H1 (cell line): ENCODE data around the gene INO80. TPM values are rescaled to one million over a fixed set of nuclear protein-coding genes. Genes with fewer than 3 reads are reported as not detected.

Experiments used
- CTCF ChIA-PET: fragments of 300-600 bp; sonication (Branson Sonifier 250); formaldehyde crosslinking; loops from one replicate; lab custom pipeline; 2021; ENCODE audit not compliant: partially characterized antibody; lab: Charles Lee
- POLR2A ChIA-PET: fragments of 300-600 bp; sonication (Branson Sonifier 250); formaldehyde crosslinking; loops from one replicate; lab custom pipeline; 2021; ENCODE audit warnings: inconsistent platforms; ENCODE audit not compliant: partially characterized antibody; lab: Charles Lee
- DNase-seq, 2 experiments: peaks; one replicate each; pipeline versions ENCODE4 v3.0.0 to v3.0.0-alpha.2; 2010 to 2022; ENCODE audit warnings: low spot score in 2 of 2, low read depth in 1 of 2, mixed read lengths in 1 of 2
- FAIRE-seq: peaks from 2 replicates; lab custom pipeline; 2011; peaks lifted over from hg19 to GRCh38; lab: Jason Lieb, UNC
- H2AFZ ChIP-seq: 2 replicates; pipeline ENCODE4 v1.8.1; 2012; ENCODE audit warnings: low read length, inconsistent platforms
- H2AK5ac ChIP-seq: 2 replicates; pipeline ENCODE4 v1.6.1; 2013; ENCODE audit warnings: low read depth, low read length
- H2BK120ac ChIP-seq: replicated peaks from 2 replicates; pipeline ENCODE3; 2013; ENCODE audit warnings: low read depth, low read length, inconsistent platforms
- H2BK12ac ChIP-seq: 2 replicates; pipeline ENCODE4 v1.6.1; 2013; ENCODE audit warnings: low read depth, low read length
- H2BK15ac ChIP-seq: 2 replicates; pipeline ENCODE4 v1.6.1; 2013; ENCODE audit warnings: low read length
- H2BK20ac ChIP-seq: 2 replicates; pipeline ENCODE4 v1.6.1; 2013; ENCODE audit warnings: low read length
- H2BK5ac ChIP-seq: 2 replicates; pipeline ENCODE4 v1.6.1; 2013; ENCODE audit warnings: low read depth, low read length
- H3K14ac ChIP-seq: 2 replicates; pipeline ENCODE4 v1.6.1; 2013; ENCODE audit warnings: inconsistent platforms; ENCODE audit not compliant: insufficient read length
- H3K18ac ChIP-seq: 2 replicates; pipeline ENCODE4 v1.6.1; 2013; ENCODE audit warnings: low read length; ENCODE audit errors: extremely low read depth
- H3K23ac ChIP-seq: 2 replicates; pipeline ENCODE4 v1.6.1; 2013; ENCODE audit warnings: inconsistent platforms; ENCODE audit not compliant: insufficient read length
- H3K23me2 ChIP-seq: 2 replicates; pipeline ENCODE4 v1.6.1; 2013; ENCODE audit warnings: low read depth, low read length
- H3K27ac ChIP-seq: 2 replicates; pipeline ENCODE4 v1.6.1; 2011; ENCODE audit warnings: low read depth, low read length, inconsistent platforms
- H3K27me3 ChIP-seq, 4 experiments: replicated peaks in 1 of 4; 1 replicate in 1 of 4; 2 replicates in 3 of 4; pipeline versions ENCODE4 v1.6.1 to v1.8.1; 2011 to 2013; ENCODE audit warnings: low read length in 3 of 4, mild to moderate bottlenecking in 3 of 4, inconsistent platforms in 2 of 4, mixed read lengths in 2 of 4, moderate library complexity in 1 of 4; ENCODE audit not compliant: control insufficient read depth in 3 of 4, insufficient read depth in 3 of 4; ENCODE audit errors: extremely low read depth in 1 of 4
- H3K36me3 ChIP-seq, 4 experiments: 2 replicates each; pipeline versions ENCODE4 v1.6.1 to v1.8.1; 2011 to 2013; ENCODE audit warnings: mild to moderate bottlenecking in 4 of 4, low read length in 3 of 4, moderate library complexity in 2 of 4, control low read depth in 1 of 4, inconsistent platforms in 1 of 4; ENCODE audit not compliant: insufficient read depth in 4 of 4, control insufficient read depth in 2 of 4
- H3K4ac ChIP-seq: replicated peaks from 2 replicates; pipeline ENCODE3; 2013; ENCODE audit warnings: low read length, low read depth, mixed read lengths, inconsistent platforms; ENCODE audit not compliant: insufficient read length
- H3K4me1 ChIP-seq, 4 experiments: replicated peaks in 1 of 4; 1 replicate in 1 of 4; 2 replicates in 3 of 4; pipeline versions ENCODE4 v1.6.1 to v1.8.1; 2011 to 2013; ENCODE audit warnings: low read length in 3 of 4, inconsistent platforms in 2 of 4, mixed read lengths in 1 of 4; ENCODE audit not compliant: insufficient read depth in 4 of 4, control insufficient read depth in 3 of 4
- H3K4me2 ChIP-seq, 2 experiments: 2 replicates each; pipeline versions ENCODE4 v1.6.1 to v1.8.1; 2011 to 2013; ENCODE audit warnings: low read depth in 2 of 2, low read length in 2 of 2, control low read depth in 1 of 2, inconsistent platforms in 1 of 2, mild to moderate bottlenecking in 1 of 2; ENCODE audit not compliant: insufficient read depth in 1 of 2
- H3K4me3 ChIP-seq, 4 experiments: fragments of 200-600, 300-600 bp in 1 of 4; sonication (generic), shearing (Covaris generic), sonication (Bioruptor Twin) in 1 of 4; 2 replicates each; pipeline versions ENCODE4 v1.5.1 to v1.8.1; 2011 to 2016; ENCODE audit warnings: low read length in 4 of 4, low read depth in 3 of 4, control low read depth in 2 of 4, inconsistent platforms in 2 of 4, mild to moderate bottlenecking in 2 of 4, mixed read lengths in 1 of 4, moderate library complexity in 1 of 4; ENCODE audit not compliant: insufficient read depth in 2 of 4; ENCODE audit errors: extremely low read depth in 1 of 4
- H3K56ac ChIP-seq: replicated peaks from 2 replicates; pipeline ENCODE3; 2013; ENCODE audit warnings: low read depth, mild to moderate bottlenecking, mixed read lengths, low read length, inconsistent platforms; ENCODE audit not compliant: insufficient read length
- H3K79me1 ChIP-seq: 2 replicates; pipeline ENCODE4 v1.6.1; 2013; ENCODE audit warnings: low read depth, low read length, control low read depth
- H3K79me2 ChIP-seq, 2 experiments: 2 replicates each; pipeline versions ENCODE4 v1.6.1 to v1.8.1; 2012 to 2013; ENCODE audit warnings: low read length in 2 of 2, mild to moderate bottlenecking in 2 of 2, inconsistent platforms in 1 of 2; ENCODE audit not compliant: insufficient read depth in 2 of 2, control insufficient read depth in 1 of 2
- H3K9ac ChIP-seq, 4 experiments: replicated peaks in 1 of 4; 1 replicate in 1 of 4; 2 replicates in 3 of 4; pipeline versions ENCODE4 v1.6.1 to v1.8.1; 2011 to 2013; ENCODE audit warnings: low read depth in 3 of 4, low read length in 3 of 4, control low read depth in 2 of 4, mild to moderate bottlenecking in 2 of 4, moderate library complexity in 2 of 4, inconsistent platforms in 1 of 4; ENCODE audit errors: extremely low read depth in 1 of 4
- H3K9me3 ChIP-seq, 2 experiments: 2 replicates each; pipeline versions ENCODE4 v1.6.1 to v1.8.1; 2012 to 2013; ENCODE audit warnings: mild to moderate bottlenecking in 2 of 2, moderate library complexity in 2 of 2, control low read depth in 1 of 2, inconsistent platforms in 1 of 2, low read depth in 1 of 2, low read length in 1 of 2, mixed read lengths in 1 of 2; ENCODE audit not compliant: insufficient read depth in 2 of 2
- H4K20me1 ChIP-seq, 2 experiments: replicated peaks in 1 of 2; 2 replicates each; pipeline versions ENCODE3 to v1.8.1; 2011 to 2013; ENCODE audit warnings: inconsistent platforms in 2 of 2, low read length in 2 of 2, mild to moderate bottlenecking in 1 of 2; ENCODE audit not compliant: insufficient read depth in 2 of 2, control insufficient read depth in 1 of 2
- H4K5ac ChIP-seq: 2 replicates; pipeline ENCODE4 v1.6.1; 2013; ENCODE audit warnings: low read length, low read depth, mixed read lengths, inconsistent platforms; ENCODE audit not compliant: insufficient read length
- H4K8ac ChIP-seq: 2 replicates; pipeline ENCODE4 v1.8.0; 2013; ENCODE audit warnings: mild to moderate bottlenecking, moderate library complexity, low read length, inconsistent platforms; ENCODE audit not compliant: insufficient read depth; ENCODE audit errors: extremely low read depth
- H4K91ac ChIP-seq: replicated peaks from 2 replicates; pipeline ENCODE3; 2013; ENCODE audit warnings: low read length, mixed read lengths, inconsistent platforms; ENCODE audit not compliant: insufficient read length
- EZH2 ChIP-seq: fragments of 200-600 bp; sonication (generic); IDR thresholded peaks from 2 replicates; pipeline ENCODE4 v1.7.1; 2012; ENCODE audit warnings: low read depth, mild to moderate bottlenecking, moderate library complexity, low read length, inconsistent platforms; ENCODE audit not compliant: severe bottlenecking
- KDM1A ChIP-seq: fragments of 200-600, 300-600 bp; sonication (generic); IDR thresholded peaks from 2 replicates; pipeline ENCODE4 v1.7.1; 2016; ENCODE audit warnings: mild to moderate bottlenecking, low read length, borderline replicate concordance
- RBBP5 ChIP-seq: IDR thresholded peaks from 2 replicates; pipeline ENCODE4 v1.7.1; 2012; ENCODE audit warnings: low read depth, mild to moderate bottlenecking, inconsistent platforms, low read length, moderate library complexity, borderline replicate concordance
- SUZ12 ChIP-seq: fragments of 200-600 bp; sonication (generic); IDR thresholded peaks from 2 replicates; pipeline ENCODE4 v1.6.1; 2012; ENCODE audit warnings: mild to moderate bottlenecking, inconsistent platforms, low read length, moderate library complexity, mixed read lengths
- TBP ChIP-seq: IDR thresholded peaks from 2 replicates; pipeline ENCODE4 v1.6.1; 2011; ENCODE audit warnings: low read depth, low read length, improper control_type of control experiment
- WGBS, 2 experiments: shearing (Covaris generic) in 1 of 2; methylation state at CpG; one replicate each; pipeline versions ENCODE4 v1.1.6 to v1.1.7; 2013 to 2015; ENCODE audit warnings: low lambda C conversion rate in 2 of 2, mixed read lengths in 2 of 2, inconsistent platforms in 1 of 2, low coverage in 1 of 2, missing lambda C conversion rate in 1 of 2; ENCODE audit not compliant: insufficient replicate concordance in 2 of 2, insufficient coverage in 1 of 2, insufficient read length in 1 of 2; ENCODE audit errors: extremely low coverage in 1 of 2, missing lambda C conversion rate in 1 of 2; 5-methylcytosine and 5-hydroxymethylcytosine counted together
- polyA plus RNA-seq, 7 experiments: library from polyadenylated mRNA; depleted of rRNA in 3 of 7; stranded (reverse) in 5 of 7; unstranded in 2 of 7; fragments of >200 nt in 5 of 7; fragments of 200-250 nt in 2 of 7; gene quantifications; 1 replicate in 5 of 7; 2 replicates in 1 of 7; 4 replicates in 1 of 7; pipeline versions ENCODE4 v1.2.1 to v1.2.3, GENCODE V29; 2011 to 2013; ENCODE audit warnings: missing spikeins in 2 of 7, mixed read lengths in 2 of 7
- total RNA-seq: library from RNA; stranded (reverse); fragmentation: NEBNext Ultra II Directional; extraction: Animal tissue kit (Norgen Biotek cat#: 25700); gene quantifications from 2 replicates; pipeline ENCODE4 v1.2.1, GENCODE V29; 2021

The INO80 gene
- total and polyA plus RNA-seq, 2 of the 8 experiments (the other 6 are each of a cell fraction or from before 2014, with no cell fraction given) = 4.3 to 24.5 TPM

DNA sequence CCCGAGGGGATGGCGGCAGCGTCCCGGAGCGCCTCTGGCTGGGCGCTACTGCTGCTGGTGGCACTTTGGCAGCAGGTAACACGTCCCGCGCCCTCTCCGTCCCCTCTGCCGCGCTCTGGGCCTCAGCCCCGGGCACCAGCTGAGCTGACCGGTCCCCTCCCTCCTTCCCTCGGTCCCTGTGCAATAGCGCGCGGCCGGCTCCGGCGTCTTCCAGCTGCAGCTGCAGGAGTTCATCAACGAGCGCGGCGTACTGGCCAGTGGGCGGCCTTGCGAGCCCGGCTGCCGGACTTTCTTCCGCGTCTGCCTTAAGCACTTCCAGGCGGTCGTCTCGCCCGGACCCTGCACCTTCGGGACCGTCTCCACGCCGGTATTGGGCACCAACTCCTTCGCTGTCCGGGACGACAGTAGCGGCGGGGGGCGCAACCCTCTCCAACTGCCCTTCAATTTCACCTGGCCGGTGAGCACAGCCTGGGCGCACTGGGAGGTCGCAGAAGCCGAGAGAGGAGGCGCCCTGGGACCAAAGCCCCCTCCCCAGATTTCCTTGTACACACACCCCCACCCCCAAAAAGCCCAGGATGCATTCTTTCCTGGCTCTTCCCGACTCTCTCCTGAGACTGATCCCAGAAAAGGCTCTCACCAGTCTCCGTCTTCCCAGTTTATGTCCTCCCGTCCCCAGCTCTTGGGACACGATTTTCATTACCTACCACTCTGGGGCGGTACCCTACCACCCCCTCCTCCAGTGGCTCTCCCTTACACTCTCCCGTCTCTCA is 186.2 kb downstream of the INO80 start:
- Histone ChIP-seq H3K4me2 (peak overlapping the region; percentile 87 to 97), H3K9me3 (no peaks in the 10 kb centered on the region), H3K36me3 (no peaks in the 10 kb centered on the region), H2AK5ac (no peak overlapping the region), H3K4me3 (peak overlapping the region; percentile 31 to 71 (median 46)), H2BK12ac (0 out of 2 replicates have a peak overlapping the region, but pooled peaks have one; percentile 17), H3K23ac (no peak overlapping the region), H3K9ac (no peak overlapping the region; a peak in 1 of 7 replicates), H2BK15ac (no peak overlapping the region), H3K79me2 (no peaks in the 10 kb centered on the region), H3K4me1 (peaks cover 3 to 36% (median 21%) of the 10 kb centered on the region in 4 experiments), H3K14ac (no peak overlapping the region), H4K20me1 (peaks cover 2 to 22% of the 10 kb centered on the region in 2 experiments), H3K27me3 (peaks cover 61 to 90% (median 84%) of the 10 kb centered on the region in 4 experiments), H2AFZ (no peak overlapping the region; the same call in 1 of the 2 replicates), H2BK5ac (no peak overlapping the region), H3K27ac (no peak overlapping the region), H2BK20ac (no peak overlapping the region), H4K8ac (peak overlapping the region; percentile 20), H3K79me1 (no peaks in the 10 kb centered on the region), H3K56ac (no peak overlapping the region), H3K18ac (no peak overlapping the region), H2BK120ac (no peak overlapping the region), H4K91ac (no peak overlapping the region), H4K5ac (no peak overlapping the region), H3K4ac (no peak overlapping the region), H3K23me2 (peaks cover 29% of the 10 kb centered on the region; the same call in 1 of the 2 replicates)
- TF ChIP-seq SUZ12 = peak; percentile 76
- TF ChIP-seq KDM1A = no peak
- TF ChIP-seq TBP = peak; percentile 17; the same call in 1 of the 2 replicates
- TF ChIP-seq RBBP5 = peak; percentile 24; the same call in 1 of the 2 replicates
- TF ChIP-seq EZH2 = peak; percentile 84
- DNase-seq (peak in 1 of 2 experiments; percentile 80), FAIRE-seq (no peak)
- ChIA-PET CTCF (interaction anchor here (0.6 to 33.1 kb wide), 15 partner anchors 5 to 235 kb away, joined by 3 to 619 read pairs (median 9); partner anchors contain the start of genes CHAC1, DLL4, RAD51 and VPS18), POLR2A (interaction anchor here (1.1 to 43.8 kb wide), 9 partner anchors 12 to 491 kb away, joined by 3 to 1505 read pairs (median 6); partner anchors contain the start of genes CHAC1, INO80, NUSAP1 and OIP5)
- WGBS, 2 experiments = 3% methylated on average over 55 of the region's 56 CpGs; no CpG with 5 or more reads in 1 of the 2 experiments
